Daoy (cell line): Measurements from ENCODE around the gene ARHGAP4. TPM values are rescaled to one million over a fixed set of nuclear protein-coding genes. Genes with fewer than 3 reads are reported as not detected.
A peak's percentile ranks its signal among the peaks of the same experiment; 100 is the strongest.

Experiments
- DNase-seq: peaks from one replicate; pipeline ENCODE4 v3.0.0-alpha.2; 2015; ENCODE audit warnings: low read depth
- total RNA-seq: library from RNA; depleted of rRNA; stranded (reverse); fragments of >200 nt; shearing (Covaris generic); gene quantifications from 2 replicates; pipeline ENCODE4 v1.2.3, GENCODE V29; 2014

ARHGAP4 gene
- total RNA-seq, 1 experiment from 2014 or later = 2.6 TPM

GRCh38 chrX:153882086-153882498 is 44.0 kb downstream of the ARHGAP4 start:
- DNase-seq = no peak

- DNase-seq = no peak
Observed at GRCh38 chrX:153881281-153881680, 44.8 kb downstream of the ARHGAP4 start.

GRCh38 chrX:153880440-153880815 is 45.6 kb downstream of the ARHGAP4 start:
- DNase-seq = no peak

GRCh38 chrX:153879741-153880439 is 46.2 kb downstream of the ARHGAP4 start:
- DNase-seq = no peak

GRCh38 chrX:153878969-153879653 is 47.0 kb downstream of the ARHGAP4 start:
- no peak for DNase-seq

GRCh38 chrX:153878345-153878744 is 47.7 kb downstream of the ARHGAP4 start:
- no peak for DNase-seq

- no peak for DNase-seq
Observed at GRCh38 chrX:153877571-153878261, 48.3 kb downstream of the ARHGAP4 start.

- no peak for DNase-seq
Observed at GRCh38 chrX:153876112-153876491, 50.0 kb downstream of the ARHGAP4 start.

- peak; percentile 54 for DNase-seq
Observed at GRCh38 chrX:153875391-153876111, 50.5 kb downstream of the ARHGAP4 start.

GRCh38 chrX:153874366-153875125 is 51.5 kb downstream of the ARHGAP4 start:
- no peak for DNase-seq

GRCh38 chrX:153874085-153874365 is 52.0 kb downstream of the ARHGAP4 start:
- no peak for DNase-seq

- DNase-seq = no peak
Observed at GRCh38 chrX:153873282-153874084, 52.6 kb downstream of the ARHGAP4 start.

GRCh38 chrX:153871946-153872878 is 53.9 kb downstream of the ARHGAP4 start:
- no peak for DNase-seq

GRCh38 chrX:153871451-153871850 is 54.6 kb downstream of the ARHGAP4 start:
- no peak for DNase-seq

GRCh38 chrX:153870791-153871360 is 55.2 kb downstream of the ARHGAP4 start:
- no peak for DNase-seq

GRCh38 chrX:153870288-153870690 is 55.8 kb downstream of the ARHGAP4 start:
- no peak for DNase-seq

- no peak for DNase-seq
Observed at GRCh38 chrX:153869473-153870287, 56.4 kb downstream of the ARHGAP4 start.
